Astrocyte of the spinal cord (primary cell): Measurements from ENCODE around the gene OSBPL1A.

Experiments
- DNase-seq: peaks from one replicate; pipeline ENCODE4 v3.0.0; 2011; ENCODE audit warnings: low read depth, low spot score
- H3K4me3 ChIP-seq: 2 replicates; pipeline ENCODE4 v1.5.1; 2011; ENCODE audit warnings: low read depth, mild to moderate bottlenecking, low read length, moderate library complexity
- CTCF ChIP-seq: IDR thresholded peaks from 2 replicates; pipeline ENCODE4 v1.5.1; 2012; ENCODE audit warnings: low read depth, mild to moderate bottlenecking, low read length, inconsistent platforms
- in situ Hi-C: cut with HindIII; loops from 2 replicates; pipeline ENCODE4 v1.10.0; 2017; ENCODE audit warnings: low sequenced_read_pairs

OSBPL1A gene

GRCh38 chr18:24420551-24420950 is 22.9 kb upstream of the OSBPL1A start:
- no peak for DNase-seq
- TF ChIP-seq CTCF: no peak
- H3K4me3 ChIP-seq: no peak overlapping the region
- in situ Hi-C loops: no loop called here

- in situ Hi-C loops: no loop called here
- DNase-seq: no peak
- no peak for TF ChIP-seq CTCF
These were observed 19.9 kb upstream of the OSBPL1A start for GRCh38 chr18:24417480-24417879.

GRCh38 chr18:24414349-24415003 is 16.9 kb upstream of the OSBPL1A start:
- DNase-seq: no peak
- H3K4me3 ChIP-seq: no peak overlapping the region
- no peak for TF ChIP-seq CTCF
- in situ Hi-C loops: no loop called here

More at GRCh38 chr18:24417480-24417879, 19.9 kb upstream of the OSBPL1A start:
- H3K4me3 ChIP-seq: no peak overlapping the region

GRCh38 chr18:24413148-24413547 is 15.5 kb upstream of the OSBPL1A start:
- in situ Hi-C loops: no loop called here
- DNase-seq: no peak
- peak; percentile 34 for TF ChIP-seq CTCF

GRCh38 chr18:24408496-24408895 is 10.9 kb upstream of the OSBPL1A start:
- TF ChIP-seq CTCF: no peak
- DNase-seq: no peak

More at GRCh38 chr18:24413148-24413547, 15.5 kb upstream of the OSBPL1A start:
- no peak overlapping the region for H3K4me3 ChIP-seq

GRCh38 chr18:24404591-24404990 is 7.0 kb upstream of the OSBPL1A start:
- in situ Hi-C loops: no loop called here
- DNase-seq: no peak
- no peak for TF ChIP-seq CTCF
- no peak overlapping the region for H3K4me3 ChIP-seq

More at GRCh38 chr18:24408496-24408895, 10.9 kb upstream of the OSBPL1A start:
- no peak overlapping the region for H3K4me3 ChIP-seq
- in situ Hi-C loops: no loop called here
